ENCODE results near the gene CSTB.

DNA sequence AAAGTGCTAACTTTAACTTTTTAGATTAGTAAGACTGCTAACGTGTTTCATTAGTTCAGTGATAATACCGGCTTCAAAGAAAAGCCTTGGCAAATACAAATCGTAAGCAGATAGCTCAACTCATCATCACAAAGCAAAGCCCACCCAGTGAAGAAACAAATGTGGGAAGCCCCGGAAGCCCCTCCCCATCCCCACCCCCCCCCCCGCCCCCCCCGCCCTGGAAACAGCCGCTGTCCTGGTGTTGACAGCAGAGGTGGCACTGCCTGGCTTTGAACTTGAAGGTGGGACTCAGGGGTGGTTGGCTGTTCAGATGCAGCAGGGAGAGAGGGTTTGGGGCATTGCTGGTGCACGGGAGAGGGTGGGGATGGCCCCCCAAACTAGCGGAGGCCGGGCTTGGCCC is 43.0 kb downstream of the CSTB start:
- TF ChIP-seq POLR2AphosphoS5 (IDR thresholded peaks at IDR 0.05; ENCODE audit: borderline replicate concordance, low read depth, low read length) (no peak), EZH2 (IDR thresholded peaks at IDR 0.05) (no peak)
